Stomach (tissue), 9 donors: ENCODE data around the gene FGF18. TPM values are rescaled to one million over a fixed set of nuclear protein-coding genes. Genes with fewer than 3 reads are reported as not detected.

ENCODE experiments used
- DNase-seq, 2 donors: peaks; one replicate each; pipeline versions ENCODE4 v3.0.0 to v3.0.0-alpha.2; 2013 to 2019
- H3K27ac ChIP-seq, 5 donors: fragments of 200-600 bp in 4 of 5; sonication (generic) in 4 of 5; one replicate each; pipeline ENCODE4 v1.5.1; 2013 to 2019; ENCODE audit warnings: mild to moderate bottlenecking in 1 of 5, moderate library complexity in 1 of 5
- H3K27me3 ChIP-seq, 3 donors: fragments of 200-600 bp; sonication (generic); one replicate each; pipeline ENCODE4 v1.5.1; 2017 to 2019; ENCODE audit warnings: mixed run types in 1 of 3
- H3K36me3 ChIP-seq, 4 donors: fragments of 200-600 bp; sonication (generic); 1 replicate in 3 of 4; 2 replicates in 1 of 4; pipeline ENCODE4 v1.5.1; 2016 to 2019
- H3K4me1 ChIP-seq, 4 donors: fragments of 200-600 bp; sonication (generic); one replicate each; pipeline ENCODE4 v1.5.1; 2016 to 2019
- H3K4me3 ChIP-seq, 4 donors: fragments of 200-600 bp; sonication (generic) in 3 of 4; one replicate each; pipeline ENCODE4 v1.5.1; 2016 to 2019; ENCODE audit warnings: mild to moderate bottlenecking in 1 of 4
- H3K9me3 ChIP-seq, 4 donors: fragments of 200-600 bp; sonication (generic); one replicate each; pipeline ENCODE4 v1.5.1; 2016 to 2019
- CTCF ChIP-seq, 7 experiments: fragments of 450-650 bp in 4 of 7; fragments of 200-600 bp in 3 of 7; sonication (generic) in 3 of 7; IDR thresholded peaks; one replicate each; pipeline ENCODE4 v1.5.1; 2016 to 2019; ENCODE audit warnings: antibody characterized with exemption in 7 of 7, control low read depth in 2 of 7, mild to moderate bottlenecking in 1 of 7
- EP300 ChIP-seq: sonication (generic); formaldehyde crosslinking; IDR thresholded peaks from one replicate; pipeline ENCODE4 v1.6.1; 2017; ENCODE audit warnings: antibody characterized with exemption
- POLR2A ChIP-seq, 4 donors: fragments of 450-650 bp; IDR thresholded peaks; one replicate each; pipeline ENCODE4 v1.6.1; 2016; ENCODE audit warnings: antibody characterized with exemption in 4 of 4, control low read depth in 2 of 4, mild to moderate bottlenecking in 1 of 4, moderate library complexity in 1 of 4
- POLR2AphosphoS5 ChIP-seq, 3 donors: sonication (generic); formaldehyde crosslinking; IDR thresholded peaks; one replicate each; pipeline ENCODE4 v1.6.1; 2016; ENCODE audit warnings: antibody characterized with exemption in 3 of 3
- WGBS, 5 donors: extraction: QIAGEN DNeasy Blood & Tissue Kit in 3 of 5; methylation state at CpG; one replicate each; pipeline versions ENCODE4 v1.1.5 to v1.1.7; 2013 to 2018; 5-methylcytosine and 5-hydroxymethylcytosine counted together
- intact Hi-C: fragments of 100-400 bp; cut with DNase I; formaldehyde crosslinking; loops from one replicate; pipeline ENCODE4 v1.15.1; 2023; ENCODE audit warnings: low total_unique reads
- polyA plus RNA-seq, 3 donors: library from polyadenylated mRNA; stranded (reverse); fragments of 200-250 nt; gene quantifications; one replicate each; pipeline ENCODE4 v1.2.3, GENCODE V29; 2013
- total RNA-seq, 5 donors: library from RNA; depleted of rRNA; stranded (reverse); fragments of >200 nt; gene quantifications; one replicate each; pipeline versions ENCODE4 v1.1.0 to v1.2.3, GENCODE V29; 2014 to 2016
- donor health status: healthy with polysubstance abuse.
- donor health status: Bipolar disorder and iron deficiency.
- donor health status: healthy.

FGF18 gene
- total and polyA plus RNA-seq, 8 donors: 0.37 to 7.1 (median 0.46) TPM; not detected in 3

- H3K36me3 ChIP-seq: no peaks in the 10 kb centered on the region
- no peak for TF ChIP-seq POLR2AphosphoS5 (IDR thresholded peaks at IDR 0.05)
- no peak for TF ChIP-seq CTCF (IDR thresholded peaks at IDR 0.05)
- TF ChIP-seq EP300: no peak
- no peak for TF ChIP-seq POLR2A (IDR thresholded peaks at IDR 0.05)
- H3K4me1 ChIP-seq: peaks cover 0 to 2% (median 0%) of the 10 kb centered on the region in 4 donors
- H3K27me3 ChIP-seq: peaks cover 0 to 3% (median 0%) of the 10 kb centered on the region in 3 donors
- peak in 1 of 2 donors; percentile 4 for DNase-seq
- no peaks in the 10 kb centered on the region for H3K9me3 ChIP-seq
- intact Hi-C loops: loop anchor here (10.0 kb wide), 1 partner anchor 478 kb away; no protein-coding TSS in a partner anchor
- 86 to 95% (median 92%) methylated on average over 9 of the region's 9 CpGs for WGBS, 5 donors
- no peak overlapping the region for H3K27ac ChIP-seq
- H3K4me3 ChIP-seq: no peak overlapping the region
Measured at GRCh38 chr5:171426680-171427079, 7.2 kb downstream of the FGF18 start.

GRCh38 chr5:171427318-171428167 lies 8.1 kb downstream of the FGF18 start:
- WGBS, 5 donors: 65 to 78% (median 72%) methylated on average over 20 of the region's 20 CpGs
- Histone ChIP-seq H3K9me3 (no peaks in the 10 kb centered on the region), H3K4me1 (no peaks in the 10 kb centered on the region), H3K27me3 (no peaks in the 10 kb centered on the region), H3K4me3 (no peak overlapping the region), H3K27ac (no peak overlapping the region), H3K36me3 (no peaks in the 10 kb centered on the region)
- intact Hi-C loops: loop anchor here (10.0 kb wide), 1 partner anchor 477 kb away; no protein-coding TSS in a partner anchor
- DNase-seq: peak; percentile 25 to 68
- TF ChIP-seq POLR2AphosphoS5 (IDR thresholded peaks at IDR 0.05): no peak
- TF ChIP-seq POLR2A (IDR thresholded peaks at IDR 0.05): no peak
- no peak for TF ChIP-seq CTCF (IDR thresholded peaks at IDR 0.05)
- no peak for TF ChIP-seq EP300

GRCh38 chr5:171428168-171428696 lies 8.8 kb downstream of the FGF18 start:
- H3K4me1 ChIP-seq: no peaks in the 10 kb centered on the region

More at GRCh38 chr5:171428168-171428696, 8.8 kb downstream of the FGF18 start:
- Histone ChIP-seq H3K27me3 (no peaks in the 10 kb centered on the region), H3K9me3 (no peaks in the 10 kb centered on the region), H3K4me3 (no peak overlapping the region), H3K27ac (no peak overlapping the region), H3K36me3 (no peaks in the 10 kb centered on the region)
- 87 to 95% (median 92%) methylated on average over 9 of the region's 9 CpGs for WGBS, 5 donors
- peak in 1 of 2 donors; percentile 17 for DNase-seq
- intact Hi-C loops: loop anchor here (10.0 kb wide), 1 partner anchor 477 kb away; no protein-coding TSS in a partner anchor
- no peak for TF ChIP-seq CTCF (IDR thresholded peaks at IDR 0.05)
- TF ChIP-seq POLR2AphosphoS5 (IDR thresholded peaks at IDR 0.05): no peak
- TF ChIP-seq EP300: no peak
- TF ChIP-seq POLR2A (IDR thresholded peaks at IDR 0.05): no peak
